ENCODE data around the gene DDX41.

The DDX41 gene

DNA sequence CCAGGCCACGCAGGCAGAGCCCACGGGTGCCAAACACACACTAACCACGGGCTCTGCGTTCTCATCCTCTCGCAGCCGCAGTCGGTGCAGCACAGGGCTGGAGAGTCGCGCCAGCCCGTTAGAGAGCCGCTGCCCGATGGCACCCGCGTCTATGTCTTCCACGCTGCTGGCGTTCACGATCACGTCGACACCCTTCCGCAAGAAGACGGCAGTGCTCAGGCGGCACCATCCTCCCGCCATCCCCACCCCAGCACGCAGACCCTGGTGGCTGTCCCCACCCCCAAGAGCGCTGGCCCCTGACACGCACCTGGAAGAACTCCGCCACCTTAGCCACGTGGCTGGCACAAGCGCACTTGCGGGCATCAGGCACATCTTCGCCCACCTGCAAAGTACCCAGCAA is 49.3 kb downstream of the DDX41 start:
- DNase-seq: no peak

DNA sequence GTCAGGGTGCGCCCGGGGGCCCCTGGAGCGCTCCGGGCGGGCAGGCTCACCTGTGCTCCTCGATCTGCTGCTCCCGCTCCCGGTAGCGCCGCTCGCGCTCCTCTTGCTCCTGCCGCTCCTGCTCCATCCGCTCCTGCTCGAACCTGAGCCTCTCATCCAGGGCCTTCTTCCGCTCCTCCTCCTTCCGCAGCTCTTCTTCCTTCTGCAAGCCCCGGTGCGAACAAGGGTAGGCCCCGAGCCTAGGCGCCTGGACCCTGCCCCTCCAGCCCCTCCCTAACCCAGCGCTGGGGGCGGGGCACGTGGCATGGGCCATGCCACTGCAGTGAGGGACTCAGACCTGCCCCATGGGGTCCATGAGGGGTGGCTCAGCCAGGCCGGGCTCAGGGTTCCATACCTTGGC is 49.9 kb downstream of the DDX41 start:
- no peak for DNase-seq

DNA sequence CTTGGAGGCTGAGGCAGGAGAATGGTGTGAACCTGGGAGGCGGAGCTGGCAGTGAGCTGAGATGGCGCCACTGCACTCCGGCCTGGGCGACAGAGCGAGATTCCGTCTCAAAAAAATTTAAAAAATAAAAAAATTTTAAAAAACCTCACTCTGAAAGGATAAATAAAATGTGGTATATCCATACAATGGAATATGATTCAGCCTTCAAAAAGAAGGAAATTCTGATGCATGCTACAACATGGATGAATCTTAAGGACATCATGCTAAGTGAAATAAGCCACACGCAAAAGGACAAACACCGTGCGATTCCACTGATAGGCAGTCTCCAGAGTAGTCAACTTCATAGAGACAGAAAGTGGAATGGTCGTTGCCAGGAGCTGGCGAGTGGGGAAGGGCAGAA is 51.7 kb downstream of the DDX41 start:
- no peak for DNase-seq

DNA sequence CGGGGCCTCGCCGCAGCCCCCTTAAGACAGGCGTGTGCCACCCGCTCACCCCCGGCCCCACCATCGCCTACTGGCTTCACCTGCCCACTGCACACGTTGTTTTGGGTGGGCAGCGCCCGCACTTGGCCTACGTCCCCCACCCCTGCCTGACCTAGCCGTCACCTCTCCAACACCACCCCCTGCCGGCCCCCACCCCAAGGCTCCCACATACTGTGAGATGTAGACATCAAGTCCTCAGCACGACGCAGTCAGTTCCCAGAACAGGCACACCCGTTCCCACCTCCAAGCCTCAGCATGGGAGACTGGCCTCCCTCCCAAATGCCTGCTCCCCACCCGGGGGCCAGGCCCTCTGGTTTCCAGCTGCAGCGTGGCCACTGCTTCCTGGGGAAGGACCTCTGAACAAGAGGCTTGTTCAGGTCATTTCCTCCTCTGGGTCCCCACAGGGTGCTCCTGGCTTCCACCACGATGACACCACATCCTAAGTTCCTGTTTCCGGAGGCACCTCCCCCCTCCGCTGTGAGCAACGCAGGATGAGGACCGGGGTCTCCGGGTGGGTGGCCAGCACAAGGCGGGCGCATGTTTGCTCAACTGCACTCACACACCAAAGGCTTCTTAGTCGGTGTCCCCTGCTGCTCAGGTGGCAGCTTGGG is 54.6 kb downstream of the DDX41 start:
- DNase-seq: no peak

All from stimulated activated CD4-positive, alpha-beta T cell treated with anti-CD3 and anti-CD28 coated beads, Interleukin-1b, Interleukin-23, amount 100 ng/mL, for 48 hours (primary cell).